ENCODE measurements around the gene ACSF3.
"Not testable (repeated sequence)": the region's sequence is repeated elsewhere in the genome, so short reads cannot be mapped to it uniquely, and the experiment has no call there.

ACSF3 gene

GRCh38 chr16:89187032-89187769 is 93.5 kb downstream of the ACSF3 start:
- no peak for DNase-seq (ENCODE audit: extremely low read depth, low read depth)
- no peak overlapping the region for H3K4me3 ChIP-seq (replicated peaks; ENCODE audit: low read depth, low read length)
- TF ChIP-seq, protein P1, sequence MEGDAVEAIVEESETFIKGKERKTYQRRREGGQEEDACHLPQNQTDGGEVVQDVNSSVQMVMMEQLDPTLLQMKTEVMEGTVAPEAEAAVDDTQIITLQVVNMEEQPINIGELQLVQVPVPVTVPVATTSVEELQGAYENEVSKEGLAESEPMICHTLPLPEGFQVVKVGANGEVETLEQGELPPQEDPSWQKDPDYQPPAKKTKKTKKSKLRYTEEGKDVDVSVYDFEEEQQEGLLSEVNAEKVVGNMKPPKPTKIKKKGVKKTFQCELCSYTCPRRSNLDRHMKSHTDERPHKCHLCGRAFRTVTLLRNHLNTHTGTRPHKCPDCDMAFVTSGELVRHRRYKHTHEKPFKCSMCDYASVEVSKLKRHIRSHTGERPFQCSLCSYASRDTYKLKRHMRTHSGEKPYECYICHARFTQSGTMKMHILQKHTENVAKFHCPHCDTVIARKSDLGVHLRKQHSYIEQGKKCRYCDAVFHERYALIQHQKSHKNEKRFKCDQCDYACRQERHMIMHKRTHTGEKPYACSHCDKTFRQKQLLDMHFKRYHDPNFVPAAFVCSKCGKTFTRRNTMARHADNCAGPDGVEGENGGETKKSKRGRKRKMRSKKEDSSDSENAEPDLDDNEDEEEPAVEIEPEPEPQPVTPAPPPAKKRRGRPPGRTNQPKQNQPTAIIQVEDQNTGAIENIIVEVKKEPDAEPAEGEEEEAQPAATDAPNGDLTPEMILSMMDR (IDR thresholded peaks at IDR 0.05; ENCODE audit: low read depth, low read length, missing control alignments) = no peak

DNA sequence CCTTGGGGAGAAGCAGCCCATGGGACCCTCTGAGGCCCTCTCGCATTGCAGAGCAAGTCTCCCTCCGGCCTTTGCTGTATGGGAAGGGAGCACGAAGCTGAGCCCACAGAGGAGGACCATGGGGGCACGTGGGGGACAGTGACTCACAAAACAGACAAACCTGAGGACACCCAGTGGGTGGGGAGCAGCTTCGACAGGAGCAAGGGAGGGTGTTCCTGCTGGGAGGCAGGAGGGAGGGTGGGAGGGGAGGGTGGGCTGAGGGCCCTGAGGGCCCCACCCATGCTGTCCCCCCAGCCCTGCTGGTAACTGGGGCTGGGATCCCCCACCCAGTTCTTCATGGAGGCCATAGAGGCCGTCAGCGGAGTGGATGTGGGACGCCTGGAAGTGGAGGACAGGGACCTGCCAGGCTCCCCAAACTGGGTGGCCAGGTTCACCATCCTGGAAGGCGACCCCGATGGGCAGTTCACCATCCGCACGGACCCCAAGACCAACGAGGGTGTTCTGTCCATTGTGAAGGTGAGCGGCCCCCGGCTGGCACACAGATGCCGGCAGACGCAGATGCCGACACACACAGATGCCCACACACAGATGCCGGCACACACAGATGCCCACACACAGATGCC is 94.2 kb downstream of the ACSF3 start:
- TF ChIP-seq, protein P1 (IDR thresholded peaks at IDR 0.05; ENCODE audit: low read depth, low read length, missing control alignments) = no peak
- DNase-seq (ENCODE audit: extremely low read depth, low read depth) = no peak
- H3K4me3 ChIP-seq (replicated peaks; ENCODE audit: low read depth, low read length) = no peak overlapping the region

- not testable (repeated sequence) for H3K4me3 ChIP-seq (replicated peaks; ENCODE audit: low read depth, low read length); DNase-seq (ENCODE audit: extremely low read depth, low read depth)
Observed at GRCh38 chr16:89188471-89189357, 95.1 kb downstream of the ACSF3 start.

DNA sequence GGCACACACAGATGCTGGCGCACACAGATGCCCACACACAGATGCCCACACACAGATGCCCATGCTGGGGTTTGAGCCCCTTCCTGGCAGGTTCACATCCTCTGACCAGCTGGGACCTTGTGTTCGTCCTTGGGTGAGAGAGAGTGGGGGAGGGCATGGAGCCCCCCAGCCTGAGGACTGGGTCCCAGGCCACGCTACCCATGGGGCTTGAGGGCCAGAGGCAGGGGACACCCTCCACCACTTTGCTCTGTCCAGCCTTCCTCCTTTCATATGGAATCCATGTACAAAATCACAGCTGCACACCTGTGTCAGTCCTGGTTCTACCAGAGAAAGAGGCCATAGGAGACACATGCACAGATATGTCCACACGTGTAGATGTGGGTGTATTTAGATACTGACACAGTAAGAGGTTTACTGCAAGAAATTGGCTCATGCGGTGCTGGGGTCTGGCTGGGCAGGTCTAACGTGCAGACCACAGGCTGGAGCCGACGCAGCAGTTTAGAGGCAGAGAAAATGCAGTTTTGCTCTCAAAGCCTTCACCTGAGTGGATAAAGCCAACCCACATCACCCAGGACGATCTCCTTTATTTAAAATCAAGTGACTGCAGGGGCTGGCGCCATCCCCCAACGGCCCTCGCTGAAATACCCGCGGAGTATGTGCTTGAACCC is 95.8 kb downstream of the ACSF3 start:
- DNase-seq (ENCODE audit: extremely low read depth, low read depth) = no peak
- no peak overlapping the region for H3K4me3 ChIP-seq (replicated peaks; ENCODE audit: low read depth, low read length)
- TF ChIP-seq, protein P1 (IDR thresholded peaks at IDR 0.05; ENCODE audit: low read depth, low read length, missing control alignments) = no peak

- DNase-seq (ENCODE audit: extremely low read depth, low read depth) = no peak
- TF ChIP-seq, protein P1 (IDR thresholded peaks at IDR 0.05; ENCODE audit: low read depth, low read length, missing control alignments) = no peak
- no peak overlapping the region for H3K4me3 ChIP-seq (replicated peaks; ENCODE audit: low read depth, low read length)
Observed at GRCh38 chr16:89190150-89190958, 96.7 kb downstream of the ACSF3 start.

DNA sequence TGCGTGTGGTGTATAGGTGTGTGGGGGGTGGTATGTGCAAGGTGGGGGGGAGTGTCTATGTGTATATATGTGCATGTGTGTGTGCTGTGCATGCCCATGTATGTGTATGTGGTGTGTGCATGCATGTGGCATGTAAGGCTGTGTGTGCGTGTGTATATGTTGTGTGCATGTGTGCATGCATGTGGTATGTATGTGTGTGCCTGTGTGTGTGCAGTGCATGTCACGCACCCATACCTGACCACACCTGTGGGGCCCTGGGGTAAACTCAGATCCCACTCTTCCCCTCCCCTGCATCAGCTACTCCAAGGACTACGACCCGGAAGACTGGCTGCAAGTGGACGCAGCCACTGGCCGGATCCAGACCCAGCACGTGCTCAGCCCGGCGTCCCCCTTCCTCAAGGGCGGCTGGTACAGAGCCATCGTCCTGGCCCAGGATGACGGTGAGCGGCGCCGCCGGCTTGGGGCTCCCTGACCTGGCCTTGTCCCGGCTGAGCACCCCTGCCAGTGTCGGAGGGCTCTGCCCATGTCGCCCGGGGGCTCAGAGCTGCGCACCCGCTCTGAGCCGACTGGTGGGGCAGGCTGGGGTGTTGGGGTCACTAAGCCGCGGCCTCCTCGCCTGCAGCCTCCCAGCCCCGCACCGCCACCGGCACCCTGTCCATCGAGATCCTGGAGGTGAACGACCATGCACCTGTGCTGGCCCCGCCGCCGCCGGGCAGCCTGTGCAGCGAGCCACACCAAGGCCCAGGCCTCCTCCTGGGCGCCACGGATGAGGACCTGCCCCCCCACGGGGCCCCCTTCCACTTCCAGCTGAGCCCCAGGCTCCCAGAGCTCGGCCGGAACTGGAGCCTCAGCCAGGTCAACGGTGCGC is 97.6 kb downstream of the ACSF3 start:
- TF ChIP-seq, protein P1 (IDR thresholded peaks at IDR 0.05; ENCODE audit: low read depth, low read length, missing control alignments) = no peak
- H3K4me3 ChIP-seq (replicated peaks; ENCODE audit: low read depth, low read length) = no peak overlapping the region
- DNase-seq (ENCODE audit: extremely low read depth, low read depth) = no peak

Data from HFF-Myc (cell line).